Activated naive CD8-positive, alpha-beta T cell (primary cell): ENCODE data around the gene NRXN2.

Experiments
- H3K27ac Mint-ChIP-seq: one replicate; pipeline ENCODE4 v1.8.0; 2021; ENCODE audit warnings: mixed read lengths
- H3K27me3 Mint-ChIP-seq: one replicate; pipeline ENCODE4 v1.8.0; 2021; ENCODE audit warnings: mixed read lengths
- H3K36me3 Mint-ChIP-seq: one replicate; pipeline ENCODE4 v1.8.0; 2021; ENCODE audit warnings: mixed read lengths
- H3K4me1 Mint-ChIP-seq: one replicate; pipeline ENCODE4 v1.8.0; 2021; ENCODE audit warnings: low read depth, mixed read lengths
- H3K4me3 Mint-ChIP-seq: one replicate; pipeline ENCODE4 v1.8.0; 2021; ENCODE audit warnings: mild to moderate bottlenecking, mixed read lengths
- H3K9me3 Mint-ChIP-seq: one replicate; pipeline ENCODE4 v1.8.0; 2021; ENCODE audit warnings: low read depth, mixed read lengths

NRXN2 gene

GRCh38 chr11:64694026-64694755, 28.8 kb downstream of the NRXN2 start:
- Mint-ChIP-seq H3K36me3 (no peaks in the 10 kb centered on the region), H3K27me3 (peaks cover 2% of the 10 kb centered on the region), H3K4me1 (peaks cover 16% of the 10 kb centered on the region), H3K9me3 (no peaks in the 10 kb centered on the region), H3K4me3 (no peak overlapping the region), H3K27ac (no peak overlapping the region)

- peaks cover 2% of the 10 kb centered on the region for H3K27me3 Mint-ChIP-seq
- peak overlapping the region; percentile 46 for H3K4me3 Mint-ChIP-seq
- no peaks in the 10 kb centered on the region for H3K36me3 Mint-ChIP-seq
- no peaks in the 10 kb centered on the region for H3K9me3 Mint-ChIP-seq
- H3K27ac Mint-ChIP-seq = no peak overlapping the region
- H3K4me1 Mint-ChIP-seq = peaks cover 22% of the 10 kb centered on the region
These were observed 30.1 kb downstream of the NRXN2 start for GRCh38 chr11:64692764-64693331.

- Mint-ChIP-seq H3K36me3 (no peaks in the 10 kb centered on the region), H3K9me3 (no peaks in the 10 kb centered on the region), H3K27me3 (peaks cover 2% of the 10 kb centered on the region), H3K4me1 (peaks cover 22% of the 10 kb centered on the region), H3K4me3 (no peak overlapping the region), H3K27ac (no peak overlapping the region)
These were observed 31.5 kb downstream of the NRXN2 start for GRCh38 chr11:64691543-64691942.

- H3K9me3 Mint-ChIP-seq = no peaks in the 10 kb centered on the region
- peaks cover 2% of the 10 kb centered on the region for H3K27me3 Mint-ChIP-seq
- peaks cover 22% of the 10 kb centered on the region for H3K4me1 Mint-ChIP-seq
- no peaks in the 10 kb centered on the region for H3K36me3 Mint-ChIP-seq
- no peak overlapping the region for H3K4me3 Mint-ChIP-seq
- H3K27ac Mint-ChIP-seq = no peak overlapping the region
These were observed 32.8 kb downstream of the NRXN2 start for GRCh38 chr11:64690235-64690634.

GRCh38 chr11:64688534-64688982, 34.4 kb downstream of the NRXN2 start:
- Mint-ChIP-seq H3K36me3 (no peaks in the 10 kb centered on the region), H3K9me3 (no peaks in the 10 kb centered on the region), H3K27ac (no peak overlapping the region), H3K4me3 (peak overlapping the region; percentile 48), H3K27me3 (peaks cover 2% of the 10 kb centered on the region), H3K4me1 (peaks cover 22% of the 10 kb centered on the region)

- no peaks in the 10 kb centered on the region for H3K36me3 Mint-ChIP-seq
- H3K4me3 Mint-ChIP-seq = no peak overlapping the region
- H3K27ac Mint-ChIP-seq = no peak overlapping the region
- peaks cover 17% of the 10 kb centered on the region for H3K4me1 Mint-ChIP-seq
- peaks cover 1% of the 10 kb centered on the region for H3K27me3 Mint-ChIP-seq
- no peaks in the 10 kb centered on the region for H3K9me3 Mint-ChIP-seq
These were observed 35.1 kb downstream of the NRXN2 start for GRCh38 chr11:64687643-64688533.

GRCh38 chr11:64687204-64687603, 35.8 kb downstream of the NRXN2 start:
- no peak overlapping the region for H3K4me3 Mint-ChIP-seq
- H3K27ac Mint-ChIP-seq = no peak overlapping the region
- no peaks in the 10 kb centered on the region for H3K27me3 Mint-ChIP-seq
- H3K36me3 Mint-ChIP-seq = no peaks in the 10 kb centered on the region
- peaks cover 11% of the 10 kb centered on the region for H3K4me1 Mint-ChIP-seq
- H3K9me3 Mint-ChIP-seq = no peaks in the 10 kb centered on the region

GRCh38 chr11:64686466-64687170, 36.4 kb downstream of the NRXN2 start:
- no peaks in the 10 kb centered on the region for H3K9me3 Mint-ChIP-seq

GRCh38 chr11:64685536-64685935, 37.5 kb downstream of the NRXN2 start:
- Mint-ChIP-seq H3K27me3 (peaks cover 3% of the 10 kb centered on the region), H3K9me3 (no peaks in the 10 kb centered on the region), H3K27ac (no peak overlapping the region), H3K4me1 (peaks cover 6% of the 10 kb centered on the region), H3K4me3 (no peak overlapping the region), H3K36me3 (no peaks in the 10 kb centered on the region)

More at GRCh38 chr11:64686466-64687170, 36.4 kb downstream of the NRXN2 start:
- H3K36me3 Mint-ChIP-seq = no peaks in the 10 kb centered on the region
- H3K27me3 Mint-ChIP-seq = no peaks in the 10 kb centered on the region
- no peak overlapping the region for H3K27ac Mint-ChIP-seq
- H3K4me1 Mint-ChIP-seq = peaks cover 6% of the 10 kb centered on the region
- no peak overlapping the region for H3K4me3 Mint-ChIP-seq

- Mint-ChIP-seq H3K9me3 (no peaks in the 10 kb centered on the region), H3K27me3 (peaks cover 3% of the 10 kb centered on the region), H3K4me1 (peaks cover 6% of the 10 kb centered on the region), H3K4me3 (no peak overlapping the region), H3K27ac (no peak overlapping the region), H3K36me3 (no peaks in the 10 kb centered on the region)
These were observed 38.6 kb downstream of the NRXN2 start for GRCh38 chr11:64684357-64684756.

- Mint-ChIP-seq H3K9me3 (no peaks in the 10 kb centered on the region), H3K36me3 (no peaks in the 10 kb centered on the region), H3K4me3 (no peak overlapping the region), H3K27ac (no peak overlapping the region), H3K27me3 (peaks cover 3% of the 10 kb centered on the region), H3K4me1 (no peaks in the 10 kb centered on the region)
These were observed 41.8 kb downstream of the NRXN2 start for GRCh38 chr11:64681171-64681570.

- Mint-ChIP-seq H3K4me3 (no peak overlapping the region), H3K27me3 (peaks cover 3% of the 10 kb centered on the region), H3K36me3 (no peaks in the 10 kb centered on the region), H3K27ac (no peak overlapping the region), H3K4me1 (no peaks in the 10 kb centered on the region), H3K9me3 (no peaks in the 10 kb centered on the region)
These were observed 43.2 kb downstream of the NRXN2 start for GRCh38 chr11:64679846-64680245.

GRCh38 chr11:64677441-64678023, 45.5 kb downstream of the NRXN2 start:
- no peaks in the 10 kb centered on the region for H3K9me3 Mint-ChIP-seq
- no peak overlapping the region for H3K27ac Mint-ChIP-seq
- H3K4me3 Mint-ChIP-seq = no peak overlapping the region
- H3K27me3 Mint-ChIP-seq = peaks cover 4% of the 10 kb centered on the region
- no peaks in the 10 kb centered on the region for H3K4me1 Mint-ChIP-seq
- no peaks in the 10 kb centered on the region for H3K36me3 Mint-ChIP-seq

GRCh38 chr11:64676261-64676615, 46.8 kb downstream of the NRXN2 start:
- Mint-ChIP-seq H3K9me3 (no peaks in the 10 kb centered on the region), H3K27ac (no peak overlapping the region), H3K4me3 (no peak overlapping the region), H3K4me1 (no peaks in the 10 kb centered on the region), H3K27me3 (peaks cover 6% of the 10 kb centered on the region), H3K36me3 (no peaks in the 10 kb centered on the region)
